ENCODE results near the gene SLC17A3.

Gene SLC17A3, protein sequence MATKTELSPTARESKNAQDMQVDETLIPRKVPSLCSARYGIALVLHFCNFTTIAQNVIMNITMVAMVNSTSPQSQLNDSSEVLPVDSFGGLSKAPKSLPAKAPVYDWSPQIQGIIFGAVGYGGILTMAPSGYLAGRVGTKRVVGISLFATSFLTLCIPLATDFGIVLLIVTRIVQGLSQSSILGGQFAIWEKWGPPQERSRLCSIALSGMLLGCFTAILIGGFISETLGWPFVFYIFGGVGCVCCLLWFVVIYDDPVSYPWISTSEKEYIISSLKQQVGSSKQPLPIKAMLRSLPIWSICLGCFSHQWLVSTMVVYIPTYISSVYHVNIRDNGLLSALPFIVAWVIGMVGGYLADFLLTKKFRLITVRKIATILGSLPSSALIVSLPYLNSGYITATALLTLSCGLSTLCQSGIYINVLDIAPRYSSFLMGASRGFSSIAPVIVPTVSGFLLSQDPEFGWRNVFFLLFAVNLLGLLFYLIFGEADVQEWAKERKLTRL

GRCh38 chr6:25874118-25874517 is at the start of gene SLC17A3:
Gene SLC17A3 (minus strand): TSS chr6:25874243. CDS start chr6:25868387, 5,856 bp downstream.
- no peak for DNase-seq

- DNase-seq, result no peak
These were observed 48.3 kb upstream of the SLC17A3 start for GRCh38 chr6:25922301-25922700.

- DNase-seq, result no peak
These were observed 47.6 kb upstream of the SLC17A3 start for GRCh38 chr6:25921525-25922203.

- no peak for DNase-seq
These were observed 45.6 kb upstream of the SLC17A3 start for GRCh38 chr6:25919657-25920056.

GRCh38 chr6:25918083-25918683 is 44.1 kb upstream of the SLC17A3 start:
- no peak for DNase-seq

GRCh38 chr6:25916789-25917490 is 42.9 kb upstream of the SLC17A3 start:
- no peak for DNase-seq

- no peak for DNase-seq
These were observed 42.3 kb upstream of the SLC17A3 start for GRCh38 chr6:25916330-25916729.

DNA sequence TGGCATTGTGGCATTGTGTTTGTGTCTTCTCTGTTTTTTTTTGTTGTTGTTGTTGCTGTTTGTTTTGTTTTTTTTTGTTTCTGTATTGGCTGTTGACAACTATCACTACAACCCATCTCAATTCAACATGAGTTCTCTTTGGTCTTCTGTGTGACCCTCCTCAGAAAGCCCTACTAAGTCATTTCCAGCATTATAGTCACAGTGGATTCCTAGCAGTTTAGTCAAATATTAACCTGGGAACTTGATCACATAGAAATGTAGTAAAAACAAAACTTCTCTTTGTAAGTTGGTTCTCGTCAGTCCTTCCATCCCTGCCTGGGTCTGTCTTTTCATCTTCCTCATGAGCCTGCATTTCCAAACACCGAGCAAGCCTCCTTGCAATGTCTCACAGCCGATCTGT is 39.7 kb upstream of the SLC17A3 start:
- DNase-seq, result no peak

DNA sequence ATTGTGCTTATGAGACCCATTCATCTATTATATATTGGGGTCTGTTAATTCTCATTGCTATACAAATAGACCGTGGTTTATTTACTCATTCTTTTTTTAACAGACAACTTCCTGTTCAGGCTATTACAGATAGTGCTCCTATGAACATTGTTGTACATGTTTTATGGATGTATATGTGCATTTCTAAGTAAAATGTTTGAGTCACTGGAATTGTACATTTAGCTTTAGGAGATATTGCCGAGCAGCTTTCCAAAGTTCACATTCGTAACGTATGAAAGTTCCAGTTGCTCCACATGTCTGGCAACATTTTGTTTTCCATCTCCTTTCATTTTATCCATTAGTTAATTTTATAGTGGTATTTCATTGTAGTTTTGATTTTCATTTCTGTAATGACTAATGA is 37.3 kb upstream of the SLC17A3 start:
- no peak for DNase-seq

DNA sequence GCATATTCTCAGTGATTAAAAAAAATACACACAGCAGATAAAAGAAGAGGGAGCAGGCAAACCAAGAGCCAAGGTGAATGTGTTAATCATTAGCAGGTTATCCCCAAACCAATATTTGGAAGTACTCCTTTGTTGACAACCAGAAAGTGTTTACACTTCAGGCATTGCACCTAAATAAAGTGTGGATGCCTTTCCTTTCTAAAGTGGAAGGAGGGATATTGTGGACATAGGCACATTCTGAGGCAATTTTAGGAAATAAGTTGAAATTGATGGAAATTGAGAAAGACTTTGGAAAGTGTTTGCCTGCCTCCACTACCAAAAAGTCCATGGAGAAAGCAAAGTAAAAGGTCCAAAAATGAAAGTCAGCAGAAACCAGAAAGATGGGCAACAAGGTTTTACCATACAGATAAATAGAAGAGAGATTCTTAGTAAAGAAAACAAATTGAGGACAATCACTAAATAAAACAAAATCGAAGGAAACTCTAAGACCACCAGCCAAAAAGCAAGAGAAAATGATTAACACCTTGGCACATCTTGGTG is 33.5 kb upstream of the SLC17A3 start:
- DNase-seq, result no peak

DNA sequence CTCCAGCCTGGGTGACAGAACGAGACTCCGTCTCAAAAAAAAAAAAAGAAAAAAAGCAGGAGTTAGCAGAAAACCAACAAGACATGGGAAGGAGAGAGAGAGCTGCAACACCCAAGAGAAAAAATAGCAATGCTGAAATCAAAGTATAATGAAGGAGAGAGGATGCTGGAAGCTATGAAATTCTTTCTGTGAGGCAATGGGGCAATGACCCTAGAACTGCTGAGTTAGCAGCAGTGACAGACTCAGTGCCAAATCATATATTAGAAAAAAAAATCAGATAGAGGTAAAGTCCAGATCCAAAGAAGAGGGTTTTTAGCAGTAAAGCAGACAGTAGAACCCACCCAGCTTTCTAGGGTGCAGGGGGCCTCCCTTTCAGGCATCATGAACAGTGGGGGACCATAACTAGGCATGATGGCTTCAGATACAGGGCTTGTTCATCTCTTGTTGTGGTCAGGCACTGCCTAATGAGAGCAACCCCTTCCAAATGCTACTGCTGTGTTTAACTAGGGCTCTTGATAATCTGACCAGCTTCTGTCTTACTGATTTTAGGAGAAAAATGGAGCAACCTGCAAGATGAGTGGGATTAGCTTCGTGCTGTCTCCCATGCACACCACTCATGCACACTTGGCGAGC is 29.5 kb upstream of the SLC17A3 start:
- DNase-seq, result no peak

DNA sequence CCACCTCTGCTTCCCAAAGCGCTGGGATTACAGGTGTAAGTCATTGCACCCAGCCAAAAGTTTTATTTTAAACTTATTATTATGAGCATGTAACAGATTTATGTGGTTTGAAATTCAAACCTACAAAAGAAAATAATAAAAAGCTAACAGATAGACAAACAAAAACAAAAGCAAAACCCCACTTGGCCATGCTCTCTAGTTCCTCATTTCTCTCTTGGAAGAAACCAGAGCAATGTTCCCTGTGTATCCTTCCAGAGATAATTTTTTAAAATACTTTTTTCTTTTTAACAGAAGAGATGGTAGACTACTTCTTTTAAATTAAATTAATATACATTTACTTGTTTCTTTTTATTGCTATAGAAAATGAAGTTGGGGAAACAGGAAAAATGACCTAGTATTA is 28.0 kb upstream of the SLC17A3 start:
- DNase-seq, result no peak

GRCh38 chr6:25900843-25901242 is 26.8 kb upstream of the SLC17A3 start:
- no peak for DNase-seq

GRCh38 chr6:25899580-25900408 is 25.8 kb upstream of the SLC17A3 start:
- no peak for DNase-seq

- DNase-seq, result no peak
These were observed 25.1 kb upstream of the SLC17A3 start for GRCh38 chr6:25899123-25899522.

- no peak for DNase-seq
These were observed 24.4 kb upstream of the SLC17A3 start for GRCh38 chr6:25898289-25898977.

DNA sequence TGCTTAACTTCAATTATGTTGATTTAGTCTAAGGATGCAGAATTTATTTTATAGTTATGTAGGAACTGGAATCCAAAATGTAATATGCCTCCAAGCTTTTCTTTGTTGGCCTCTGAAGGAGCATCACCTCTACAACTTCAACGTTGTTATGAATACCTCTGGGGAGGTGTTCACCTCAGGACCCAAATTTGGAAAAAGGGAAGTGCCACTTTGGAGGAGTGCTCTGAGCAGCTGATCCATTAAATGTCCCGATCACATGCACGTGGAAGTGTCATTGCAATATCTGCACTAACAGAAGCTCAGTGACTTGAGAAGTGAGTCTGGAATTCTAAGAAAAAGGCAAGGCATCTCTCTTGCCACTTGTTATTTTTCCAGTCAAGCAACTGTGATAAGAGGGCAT is 22.2 kb upstream of the SLC17A3 start:
- no peak for DNase-seq

DNA sequence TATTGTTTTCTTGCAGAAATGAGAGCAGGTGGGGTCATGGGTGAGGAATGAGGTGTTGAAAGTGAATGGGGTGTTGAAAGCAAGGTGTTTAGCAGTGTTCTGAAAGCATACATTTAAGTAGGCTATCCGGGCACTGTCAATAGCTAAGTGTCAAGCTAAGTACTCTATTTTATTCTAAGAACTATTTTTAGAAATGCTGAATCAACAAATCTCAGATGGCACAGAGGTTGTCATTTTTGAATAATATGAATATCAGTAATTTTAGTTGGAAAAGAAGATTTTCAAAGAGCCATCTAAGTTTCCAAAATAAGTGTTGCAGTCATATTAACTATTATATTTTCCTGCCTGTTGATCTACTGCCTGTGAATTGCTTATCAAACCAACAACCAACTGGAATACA is 21.7 kb upstream of the SLC17A3 start:
- DNase-seq, result no peak

GRCh38 chr6:25893778-25894177 is 19.7 kb upstream of the SLC17A3 start:
- no peak for DNase-seq

DNA sequence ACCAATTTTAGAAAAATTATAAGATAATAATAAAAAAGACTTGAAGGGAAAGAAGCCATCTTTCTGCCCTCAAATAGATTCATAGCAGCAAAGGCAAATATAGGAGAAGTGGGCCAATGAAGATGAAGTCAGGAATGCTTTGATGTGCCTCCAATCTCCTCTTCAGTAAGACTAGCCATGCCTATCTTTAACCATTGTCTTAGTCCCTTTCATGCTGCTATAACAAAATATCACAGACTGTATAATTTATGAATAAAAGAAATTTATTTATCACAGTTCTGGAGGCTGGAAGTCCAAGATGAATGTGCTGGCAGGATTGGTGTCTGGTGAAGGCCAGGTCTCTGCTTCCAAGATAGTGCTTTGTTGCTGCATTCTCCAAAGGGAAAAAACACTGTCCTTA is 18.8 kb upstream of the SLC17A3 start:
- DNase-seq, result no peak

All from amniotic stem cell (primary cell).